ENCODE results near the gene ENOX2. TPM values are rescaled to one million over a fixed set of nuclear protein-coding genes. Genes with fewer than 3 reads are reported as not detected.

Gene ENOX2
- total RNA-seq, 4 donors from 2014 or later: 9.3 to 20.7 (median 15.4) TPM

DNA sequence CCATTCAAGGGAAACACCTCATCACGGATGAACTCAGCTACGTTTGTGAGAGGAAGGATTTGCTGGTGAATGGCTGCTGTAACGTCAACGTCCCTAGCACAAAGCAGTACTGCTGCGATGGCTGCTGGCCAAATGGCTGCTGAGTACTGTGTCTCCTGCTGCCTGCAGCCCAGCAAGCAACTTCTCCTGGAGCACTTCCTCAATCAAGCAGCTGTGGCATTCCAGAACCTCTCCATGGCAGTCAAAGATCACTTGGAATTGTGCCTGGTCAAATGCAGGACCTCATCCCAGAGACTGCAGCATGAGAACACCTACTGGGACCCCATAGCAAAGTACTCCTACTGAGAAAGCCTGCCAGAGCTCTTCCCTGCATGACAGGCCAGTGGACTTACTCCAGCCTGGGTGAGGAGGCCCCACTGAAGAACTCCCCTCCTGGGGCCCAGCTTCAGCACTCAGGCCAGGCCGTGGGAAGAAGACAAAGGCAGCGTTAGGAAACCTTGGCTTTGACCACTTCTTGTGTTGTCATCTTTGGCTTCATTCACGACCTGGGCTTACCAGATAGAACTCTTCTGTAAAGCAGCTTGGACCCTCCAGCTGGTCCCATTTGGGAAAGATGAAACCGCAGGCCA, 256.9 kb downstream of the ENOX2 start:
- no peak for TF ChIP-seq EP300 (IDR thresholded peaks at IDR 0.05)
- TF ChIP-seq CTCF (IDR thresholded peaks at IDR 0.05): no peak
- no peak for TF ChIP-seq POLR2A (IDR thresholded peaks at IDR 0.05)
- TF ChIP-seq POLR2AphosphoS5 (IDR thresholded peaks at IDR 0.05): no peak
- Histone ChIP-seq H3K27ac (no peak overlapping the region), H3K4me3 (no peak overlapping the region), H3K27me3 (no peaks in the 10 kb centered on the region), H3K9me3 (no peaks in the 10 kb centered on the region), H3K4me1 (no peaks in the 10 kb centered on the region), H3K36me3 (peaks cover 0 to 11% of the 10 kb centered on the region in 2 donors)
- no peak for ATAC-seq
- WGBS, 2 donors (ENCODE audit: low coverage in 1 of 2): 59% methylated on average over 3 of the region's 9 CpGs; no CpG with 5 or more reads in 1 of the 2 donors

DNA sequence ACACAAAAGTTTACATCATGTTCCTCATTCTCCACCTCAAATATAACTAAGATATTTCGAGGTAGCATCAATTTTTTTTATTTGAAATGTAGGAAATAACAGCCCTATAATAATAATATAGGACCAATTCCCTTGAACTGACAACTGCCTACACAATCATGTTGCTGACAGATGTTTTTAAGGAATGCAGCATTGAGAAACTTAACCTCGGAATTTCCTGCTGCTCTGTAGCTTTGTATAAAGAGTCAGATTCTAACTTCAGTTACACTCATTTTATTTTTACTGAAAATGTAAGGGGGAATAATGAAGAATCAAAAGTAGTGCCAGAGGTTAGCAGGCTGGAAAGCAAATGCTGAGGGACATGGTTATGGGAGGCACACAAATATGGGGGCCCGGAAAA, 265.4 kb downstream of the ENOX2 start:
- WGBS, 2 donors (ENCODE audit: low coverage in 1 of 2): 78 to 82% methylated on average over 3 of the region's 3 CpGs
- peaks cover 0 to 14% of the 10 kb centered on the region in 2 donors for H3K36me3 ChIP-seq
- no peaks in the 10 kb centered on the region for H3K27me3 ChIP-seq
- no peak overlapping the region for H3K27ac ChIP-seq
- no peak for TF ChIP-seq POLR2A (IDR thresholded peaks at IDR 0.05)
- no peaks in the 10 kb centered on the region for H3K9me3 ChIP-seq
- H3K4me3 ChIP-seq: no peak overlapping the region
- no peak for ATAC-seq
- no peaks in the 10 kb centered on the region for H3K4me1 ChIP-seq

GRCh38 chrX:130636277-130636676, 266.7 kb downstream of the ENOX2 start:
- WGBS, 2 donors (ENCODE audit: low coverage in 1 of 2): 90 to 93% methylated on average over 2 to 3 of the region's 3 CpGs
- Histone ChIP-seq H3K27me3 (no peaks in the 10 kb centered on the region), H3K9me3 (no peaks in the 10 kb centered on the region), H3K4me1 (no peaks in the 10 kb centered on the region), H3K27ac (no peak overlapping the region), H3K4me3 (no peak overlapping the region), H3K36me3 (peaks cover 0 to 14% of the 10 kb centered on the region in 2 donors)
- ATAC-seq: no peak
- TF ChIP-seq EP300 (IDR thresholded peaks at IDR 0.05) (no peak), POLR2A (IDR thresholded peaks at IDR 0.05) (no peak), POLR2AphosphoS5 (IDR thresholded peaks at IDR 0.05) (no peak), CTCF (IDR thresholded peaks at IDR 0.05) (no peak)

- H3K36me3 ChIP-seq: peaks cover 0 to 13% of the 10 kb centered on the region in 2 donors
- H3K4me3 ChIP-seq: no peak overlapping the region
- H3K27ac ChIP-seq: no peak overlapping the region
- ATAC-seq: no peak
- WGBS, 2 donors (ENCODE audit: low coverage in 1 of 2): 94% methylated on average over 2 of the region's 3 CpGs; no CpG with 5 or more reads in 1 of the 2 donors
- TF ChIP-seq POLR2AphosphoS5 (IDR thresholded peaks at IDR 0.05) (no peak), EP300 (IDR thresholded peaks at IDR 0.05) (no peak), CTCF (IDR thresholded peaks at IDR 0.05) (no peak), POLR2A (IDR thresholded peaks at IDR 0.05) (no peak)
- H3K27me3 ChIP-seq: no peaks in the 10 kb centered on the region
- H3K9me3 ChIP-seq: no peaks in the 10 kb centered on the region
- H3K4me1 ChIP-seq: peaks cover 0 to 6% (median 0%) of the 10 kb centered on the region in 3 donors
These were observed 272.0 kb downstream of the ENOX2 start for GRCh38 chrX:130631011-130631410.

DNA sequence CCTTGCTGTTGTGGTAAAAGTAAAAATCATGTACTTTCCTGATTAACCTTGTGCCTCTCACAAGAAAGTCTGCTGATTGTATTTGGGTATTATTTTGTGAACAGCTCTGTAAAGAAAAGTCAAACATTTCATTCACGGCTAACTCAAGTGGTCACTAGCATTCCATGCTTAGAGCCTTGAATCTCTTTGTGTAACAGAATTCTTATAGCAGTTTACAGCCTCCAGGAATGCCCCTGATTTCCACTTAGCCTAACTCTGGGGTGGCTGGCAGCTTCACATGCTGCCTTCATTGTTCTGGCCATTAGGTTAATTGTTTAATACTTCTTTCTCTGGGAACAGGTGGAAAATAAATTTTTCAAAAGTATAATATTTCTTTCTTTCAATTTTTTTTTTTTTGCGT, 274.5 kb downstream of the ENOX2 start:
- 50 to 54% methylated on average over 1 of the region's 2 CpGs for WGBS, 2 donors (ENCODE audit: low coverage in 1 of 2)
- H3K27me3 ChIP-seq: no peaks in the 10 kb centered on the region
- no peak overlapping the region for H3K4me3 ChIP-seq
- no peaks in the 10 kb centered on the region for H3K9me3 ChIP-seq
- peaks cover 0 to 14% of the 10 kb centered on the region in 2 donors for H3K36me3 ChIP-seq
- H3K4me1 ChIP-seq: peaks cover 0 to 6% (median 0%) of the 10 kb centered on the region in 3 donors
- no peak for TF ChIP-seq POLR2AphosphoS5 (IDR thresholded peaks at IDR 0.05)
- no peak for TF ChIP-seq EP300 (IDR thresholded peaks at IDR 0.05)
- TF ChIP-seq POLR2A (IDR thresholded peaks at IDR 0.05): no peak
- no peak for TF ChIP-seq CTCF (IDR thresholded peaks at IDR 0.05)
- H3K27ac ChIP-seq: no peak overlapping the region
- ATAC-seq: no peak

All from gastroesophageal sphincter (tissue), 4 donors.